Measurements from ENCODE around the gene GLCE. TPM values are rescaled to one million over a fixed set of nuclear protein-coding genes. Genes with fewer than 3 reads are reported as not detected.

GLCE gene
- total and polyA plus RNA-seq, 4 donors: 6.8 to 26.3 (median 13.7) TPM

DNA sequence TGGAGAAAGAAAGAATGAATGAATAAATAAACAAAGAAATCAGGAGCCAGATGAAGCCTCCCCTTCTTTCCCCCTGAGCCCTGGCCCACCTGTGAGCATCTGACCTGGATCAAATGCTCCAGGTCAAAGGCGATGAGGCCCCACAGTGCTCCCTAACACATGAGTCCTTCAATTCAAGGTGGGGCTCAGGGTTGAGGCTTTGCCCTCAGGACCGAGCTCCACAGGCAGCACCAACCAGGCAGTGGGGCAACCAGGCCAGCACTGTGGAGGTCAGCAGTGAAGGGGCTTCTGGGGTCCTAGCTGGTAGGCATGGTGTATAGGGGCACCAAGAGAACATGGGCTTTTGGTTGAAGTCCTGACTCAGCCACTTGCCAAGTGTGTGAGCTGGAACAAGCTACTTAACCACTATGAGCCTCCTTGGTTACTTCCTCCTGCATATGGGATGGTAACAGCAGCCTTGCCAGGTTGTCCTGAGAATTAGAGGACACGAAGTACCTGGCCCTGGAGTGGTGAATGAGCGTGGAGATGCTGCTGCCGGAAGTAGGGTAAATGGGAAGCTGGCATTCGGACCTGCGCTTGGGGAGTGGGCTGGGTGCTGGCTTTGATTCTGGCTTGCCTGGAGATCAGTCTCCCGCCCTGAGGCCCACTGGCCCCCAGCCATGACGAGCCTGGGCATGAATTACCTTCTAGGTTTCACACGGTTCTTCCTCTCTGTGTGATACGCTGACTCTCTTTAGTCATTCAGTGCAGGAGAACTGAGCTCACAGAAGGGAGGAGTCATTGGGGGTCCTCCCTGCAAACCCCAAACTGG, 128.3 kb downstream of the GLCE start:
- Histone ChIP-seq H3K4me3 (ENCODE audit: low read depth in 1 of 3, low read length in 3 of 3) (no peak overlapping the region), H3K9ac (ENCODE audit: low read depth in 1 of 2, low read length in 2 of 2) (no peak overlapping the region), H3K27ac (ENCODE audit: low read depth in 1 of 2, low read length in 2 of 2) (no peak overlapping the region), H3K9me3 (ENCODE audit: control insufficient read depth in 4 of 4, low read length in 3 of 4) (no peaks in the 10 kb centered on the region), H3K36me3 (ENCODE audit: control insufficient read depth in 4 of 4, insufficient read depth in 3 of 4, low read depth in 1 of 4, low read length in 3 of 4) (no peaks in the 10 kb centered on the region), H3K4me1 (ENCODE audit: control insufficient read depth in 4 of 4, insufficient read depth in 4 of 4, low read length in 3 of 4) (peaks cover 1 to 9% (median 7%) of the 10 kb centered on the region in 4 donors), H3K27me3 (ENCODE audit: control insufficient read depth in 4 of 4, insufficient read depth in 4 of 4, low read length in 3 of 4) (no peaks in the 10 kb centered on the region)
- WGBS: 93% methylated on average over 11 of the region's 11 CpGs
- no peak for TF ChIP-seq FOXA1 (IDR thresholded peaks at IDR 0.05)
- TF ChIP-seq YY1 (IDR thresholded peaks at IDR 0.05): no peak
- TF ChIP-seq, protein P1, sequence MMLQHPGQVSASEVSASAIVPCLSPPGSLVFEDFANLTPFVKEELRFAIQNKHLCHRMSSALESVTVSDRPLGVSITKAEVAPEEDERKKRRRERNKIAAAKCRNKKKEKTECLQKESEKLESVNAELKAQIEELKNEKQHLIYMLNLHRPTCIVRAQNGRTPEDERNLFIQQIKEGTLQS (IDR thresholded peaks at IDR 0.05): no peak
- TF ChIP-seq, protein P2, sequence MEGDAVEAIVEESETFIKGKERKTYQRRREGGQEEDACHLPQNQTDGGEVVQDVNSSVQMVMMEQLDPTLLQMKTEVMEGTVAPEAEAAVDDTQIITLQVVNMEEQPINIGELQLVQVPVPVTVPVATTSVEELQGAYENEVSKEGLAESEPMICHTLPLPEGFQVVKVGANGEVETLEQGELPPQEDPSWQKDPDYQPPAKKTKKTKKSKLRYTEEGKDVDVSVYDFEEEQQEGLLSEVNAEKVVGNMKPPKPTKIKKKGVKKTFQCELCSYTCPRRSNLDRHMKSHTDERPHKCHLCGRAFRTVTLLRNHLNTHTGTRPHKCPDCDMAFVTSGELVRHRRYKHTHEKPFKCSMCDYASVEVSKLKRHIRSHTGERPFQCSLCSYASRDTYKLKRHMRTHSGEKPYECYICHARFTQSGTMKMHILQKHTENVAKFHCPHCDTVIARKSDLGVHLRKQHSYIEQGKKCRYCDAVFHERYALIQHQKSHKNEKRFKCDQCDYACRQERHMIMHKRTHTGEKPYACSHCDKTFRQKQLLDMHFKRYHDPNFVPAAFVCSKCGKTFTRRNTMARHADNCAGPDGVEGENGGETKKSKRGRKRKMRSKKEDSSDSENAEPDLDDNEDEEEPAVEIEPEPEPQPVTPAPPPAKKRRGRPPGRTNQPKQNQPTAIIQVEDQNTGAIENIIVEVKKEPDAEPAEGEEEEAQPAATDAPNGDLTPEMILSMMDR (IDR thresholded peaks at IDR 0.05; ENCODE audit: low read depth, low read length, missing input control): no peak
- TF ChIP-seq, protein P3, sequence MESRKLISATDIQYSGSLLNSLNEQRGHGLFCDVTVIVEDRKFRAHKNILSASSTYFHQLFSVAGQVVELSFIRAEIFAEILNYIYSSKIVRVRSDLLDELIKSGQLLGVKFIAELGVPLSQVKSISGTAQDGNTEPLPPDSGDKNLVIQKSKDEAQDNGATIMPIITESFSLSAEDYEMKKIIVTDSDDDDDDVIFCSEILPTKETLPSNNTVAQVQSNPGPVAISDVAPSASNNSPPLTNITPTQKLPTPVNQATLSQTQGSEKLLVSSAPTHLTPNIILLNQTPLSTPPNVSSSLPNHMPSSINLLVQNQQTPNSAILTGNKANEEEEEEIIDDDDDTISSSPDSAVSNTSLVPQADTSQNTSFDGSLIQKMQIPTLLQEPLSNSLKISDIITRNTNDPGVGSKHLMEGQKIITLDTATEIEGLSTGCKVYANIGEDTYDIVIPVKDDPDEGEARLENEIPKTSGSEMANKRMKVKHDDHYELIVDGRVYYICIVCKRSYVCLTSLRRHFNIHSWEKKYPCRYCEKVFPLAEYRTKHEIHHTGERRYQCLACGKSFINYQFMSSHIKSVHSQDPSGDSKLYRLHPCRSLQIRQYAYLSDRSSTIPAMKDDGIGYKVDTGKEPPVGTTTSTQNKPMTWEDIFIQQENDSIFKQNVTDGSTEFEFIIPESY (IDR thresholded peaks at IDR 0.05): no peak
- no peak for TF ChIP-seq SP1 (IDR thresholded peaks at IDR 0.05)
- TF ChIP-seq NR2F2 (IDR thresholded peaks at IDR 0.05): no peak
- TF ChIP-seq EGR1 (IDR thresholded peaks at IDR 0.05; ENCODE audit: low read depth in 2 of 2): no peak
- TF ChIP-seq RAD21 (IDR thresholded peaks at IDR 0.05): no peak
- no peak for TF ChIP-seq HNF4A (conservative IDR thresholded peaks at IDR 0.05)
- no peak for TF ChIP-seq FOXA2 (IDR thresholded peaks at IDR 0.05)
- no peak for TF ChIP-seq JUND (IDR thresholded peaks at IDR 0.05)
- TF ChIP-seq RXRA (IDR thresholded peaks at IDR 0.05): no peak
- TF ChIP-seq TAF1 (conservative IDR thresholded peaks at IDR 0.05): no peak
- no peak for TF ChIP-seq HNF4G (IDR thresholded peaks at IDR 0.05)
- TF ChIP-seq, protein P4, sequence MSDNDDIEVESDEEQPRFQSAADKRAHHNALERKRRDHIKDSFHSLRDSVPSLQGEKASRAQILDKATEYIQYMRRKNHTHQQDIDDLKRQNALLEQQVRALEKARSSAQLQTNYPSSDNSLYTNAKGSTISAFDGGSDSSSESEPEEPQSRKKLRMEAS (IDR thresholded peaks at IDR 0.05): no peak
- TF ChIP-seq, protein P5, sequence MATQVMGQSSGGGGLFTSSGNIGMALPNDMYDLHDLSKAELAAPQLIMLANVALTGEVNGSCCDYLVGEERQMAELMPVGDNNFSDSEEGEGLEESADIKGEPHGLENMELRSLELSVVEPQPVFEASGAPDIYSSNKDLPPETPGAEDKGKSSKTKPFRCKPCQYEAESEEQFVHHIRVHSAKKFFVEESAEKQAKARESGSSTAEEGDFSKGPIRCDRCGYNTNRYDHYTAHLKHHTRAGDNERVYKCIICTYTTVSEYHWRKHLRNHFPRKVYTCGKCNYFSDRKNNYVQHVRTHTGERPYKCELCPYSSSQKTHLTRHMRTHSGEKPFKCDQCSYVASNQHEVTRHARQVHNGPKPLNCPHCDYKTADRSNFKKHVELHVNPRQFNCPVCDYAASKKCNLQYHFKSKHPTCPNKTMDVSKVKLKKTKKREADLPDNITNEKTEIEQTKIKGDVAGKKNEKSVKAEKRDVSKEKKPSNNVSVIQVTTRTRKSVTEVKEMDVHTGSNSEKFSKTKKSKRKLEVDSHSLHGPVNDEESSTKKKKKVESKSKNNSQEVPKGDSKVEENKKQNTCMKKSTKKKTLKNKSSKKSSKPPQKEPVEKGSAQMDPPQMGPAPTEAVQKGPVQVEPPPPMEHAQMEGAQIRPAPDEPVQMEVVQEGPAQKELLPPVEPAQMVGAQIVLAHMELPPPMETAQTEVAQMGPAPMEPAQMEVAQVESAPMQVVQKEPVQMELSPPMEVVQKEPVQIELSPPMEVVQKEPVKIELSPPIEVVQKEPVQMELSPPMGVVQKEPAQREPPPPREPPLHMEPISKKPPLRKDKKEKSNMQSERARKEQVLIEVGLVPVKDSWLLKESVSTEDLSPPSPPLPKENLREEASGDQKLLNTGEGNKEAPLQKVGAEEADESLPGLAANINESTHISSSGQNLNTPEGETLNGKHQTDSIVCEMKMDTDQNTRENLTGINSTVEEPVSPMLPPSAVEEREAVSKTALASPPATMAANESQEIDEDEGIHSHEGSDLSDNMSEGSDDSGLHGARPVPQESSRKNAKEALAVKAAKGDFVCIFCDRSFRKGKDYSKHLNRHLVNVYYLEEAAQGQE (IDR thresholded peaks at IDR 0.05): no peak
- DNase-seq (ENCODE audit: low spot score): peak; percentile 17

All from liver (tissue), 9 donors.